Left lung (tissue), 10 donors: Measurements from ENCODE around the gene ADAMTS15. TPM values are rescaled to one million over a fixed set of nuclear protein-coding genes. Genes with fewer than 3 reads are reported as not detected.

Experiments
- ATAC-seq: fragments of 200-7000 bp; cut with Tn5 transposase; one replicate; pipeline ENCODE4 v1.9.1; 2020; ENCODE audit warnings: moderate library complexity
- DNase-seq, 4 donors: peaks; one replicate each; pipeline ENCODE4 v3.0.0-alpha.2; 2013 to 2020
- H3K27ac ChIP-seq, 2 donors: fragments of 200-600 bp; sonication (generic) in 1 of 2; one replicate each; pipeline versions ENCODE4 v1.5.0 to v1.8.0; 2020 to 2021
- H3K27me3 ChIP-seq, 2 donors: fragments of 200-600 bp; sonication (generic) in 1 of 2; one replicate each; pipeline versions ENCODE4 v1.5.0 to v1.8.0; 2020 to 2021
- H3K36me3 ChIP-seq, 2 donors: fragments of 200-600 bp; sonication (generic) in 1 of 2; one replicate each; pipeline versions ENCODE4 v1.5.0 to v1.8.0; 2020 to 2021
- H3K4me1 ChIP-seq, 2 donors: fragments of 200-600 bp; one replicate each; pipeline ENCODE4 v1.8.0; 2021
- H3K4me3 ChIP-seq, 2 donors: fragments of 200-600 bp; sonication (generic) in 1 of 2; one replicate each; pipeline versions ENCODE4 v1.5.0 to v1.8.0; 2020 to 2021; ENCODE audit warnings: mild to moderate bottlenecking in 1 of 2
- H3K9me3 ChIP-seq, 2 donors: fragments of 200-600 bp; sonication (generic) in 1 of 2; one replicate each; pipeline versions ENCODE4 v1.5.0 to v1.8.0; 2020 to 2021
- intact Hi-C, 2 donors: fragments of 100-400 bp; cut with DNase I; formaldehyde crosslinking; loops; one replicate each; pipeline versions ENCODE4 v1.11.2 to v1.14.2; 2022
- polyA plus RNA-seq, 6 donors: library from polyadenylated mRNA; unstranded; fragments of 120-200 nt; gene quantifications; one replicate each; pipeline ENCODE4 v1.2.1, GENCODE V29; 2013; ENCODE audit not compliant: insufficient read length in 6 of 6
- total RNA-seq, 2 donors: library from RNA; stranded (reverse); fragmentation: NEBNext Ultra II Directional; extraction: Animal tissue kit (Norgen Biotek cat#: 25700); gene quantifications; one replicate each; pipeline ENCODE4 v1.2.1, GENCODE V29; 2021
- TF ChIP-seq, protein P1 (sequence below), 2 donors: fragments of 200-600 bp; sonication (generic) in 1 of 2; IDR thresholded peaks; one replicate each; pipeline versions ENCODE4 v1.5.0 to v1.8.0; 2021; ENCODE audit warnings: antibody characterized with exemption in 2 of 2
- donor health status: DM: no; HTN: yes; CAD: no.
- donor health status: DM: no; HTN: no; CAD: no.

Gene ADAMTS15
- total and polyA plus RNA-seq, 8 donors = 11.8 to 49.6 (median 40.0) TPM

DNA sequence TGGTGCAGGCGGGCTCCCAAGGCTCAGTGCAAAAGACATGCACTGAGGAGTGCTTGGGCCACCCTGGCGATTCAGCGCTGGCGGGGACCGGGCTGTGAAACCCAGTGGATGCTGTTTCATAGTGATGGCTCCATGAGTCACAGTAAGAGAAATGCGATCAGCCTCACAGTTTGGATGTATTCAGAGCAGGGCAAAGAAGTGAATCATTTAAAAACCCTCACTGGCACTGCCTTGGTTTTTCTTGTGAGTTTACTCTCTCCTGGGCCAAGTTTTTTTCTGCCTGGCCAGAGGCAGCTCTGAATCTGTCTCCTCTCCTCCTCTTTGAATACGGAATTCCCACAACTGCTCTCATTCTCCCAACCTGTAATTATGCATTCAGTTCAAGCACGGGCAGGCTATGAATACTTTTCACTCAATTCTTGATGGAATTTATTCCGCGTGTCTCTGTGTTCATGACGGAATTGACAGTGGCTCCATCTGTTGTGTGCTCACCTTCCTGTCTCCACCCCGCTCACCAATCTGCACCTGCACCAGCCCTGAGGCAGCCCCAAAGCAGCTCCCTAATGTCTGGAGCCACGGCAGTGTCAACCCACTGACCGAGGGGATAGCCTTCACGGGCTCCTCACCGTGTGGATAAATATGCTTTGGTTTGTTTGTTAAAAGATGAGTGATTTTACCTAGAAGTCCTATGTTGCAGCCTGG, 34.9 kb upstream of the ADAMTS15 start:
- TF ChIP-seq, protein P1, sequence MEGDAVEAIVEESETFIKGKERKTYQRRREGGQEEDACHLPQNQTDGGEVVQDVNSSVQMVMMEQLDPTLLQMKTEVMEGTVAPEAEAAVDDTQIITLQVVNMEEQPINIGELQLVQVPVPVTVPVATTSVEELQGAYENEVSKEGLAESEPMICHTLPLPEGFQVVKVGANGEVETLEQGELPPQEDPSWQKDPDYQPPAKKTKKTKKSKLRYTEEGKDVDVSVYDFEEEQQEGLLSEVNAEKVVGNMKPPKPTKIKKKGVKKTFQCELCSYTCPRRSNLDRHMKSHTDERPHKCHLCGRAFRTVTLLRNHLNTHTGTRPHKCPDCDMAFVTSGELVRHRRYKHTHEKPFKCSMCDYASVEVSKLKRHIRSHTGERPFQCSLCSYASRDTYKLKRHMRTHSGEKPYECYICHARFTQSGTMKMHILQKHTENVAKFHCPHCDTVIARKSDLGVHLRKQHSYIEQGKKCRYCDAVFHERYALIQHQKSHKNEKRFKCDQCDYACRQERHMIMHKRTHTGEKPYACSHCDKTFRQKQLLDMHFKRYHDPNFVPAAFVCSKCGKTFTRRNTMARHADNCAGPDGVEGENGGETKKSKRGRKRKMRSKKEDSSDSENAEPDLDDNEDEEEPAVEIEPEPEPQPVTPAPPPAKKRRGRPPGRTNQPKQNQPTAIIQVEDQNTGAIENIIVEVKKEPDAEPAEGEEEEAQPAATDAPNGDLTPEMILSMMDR (IDR thresholded peaks at IDR 0.05) = no peak
- Histone ChIP-seq H3K4me3 (no peak overlapping the region), H3K27ac (no peak overlapping the region), H3K36me3 (no peaks in the 10 kb centered on the region), H3K27me3 (peaks cover 0 to 10% of the 10 kb centered on the region in 2 donors), H3K4me1 (no peaks in the 10 kb centered on the region), H3K9me3 (no peaks in the 10 kb centered on the region)
- intact Hi-C loops = no loop called here
- ATAC-seq = peak; percentile 27
- no peak for DNase-seq

DNA sequence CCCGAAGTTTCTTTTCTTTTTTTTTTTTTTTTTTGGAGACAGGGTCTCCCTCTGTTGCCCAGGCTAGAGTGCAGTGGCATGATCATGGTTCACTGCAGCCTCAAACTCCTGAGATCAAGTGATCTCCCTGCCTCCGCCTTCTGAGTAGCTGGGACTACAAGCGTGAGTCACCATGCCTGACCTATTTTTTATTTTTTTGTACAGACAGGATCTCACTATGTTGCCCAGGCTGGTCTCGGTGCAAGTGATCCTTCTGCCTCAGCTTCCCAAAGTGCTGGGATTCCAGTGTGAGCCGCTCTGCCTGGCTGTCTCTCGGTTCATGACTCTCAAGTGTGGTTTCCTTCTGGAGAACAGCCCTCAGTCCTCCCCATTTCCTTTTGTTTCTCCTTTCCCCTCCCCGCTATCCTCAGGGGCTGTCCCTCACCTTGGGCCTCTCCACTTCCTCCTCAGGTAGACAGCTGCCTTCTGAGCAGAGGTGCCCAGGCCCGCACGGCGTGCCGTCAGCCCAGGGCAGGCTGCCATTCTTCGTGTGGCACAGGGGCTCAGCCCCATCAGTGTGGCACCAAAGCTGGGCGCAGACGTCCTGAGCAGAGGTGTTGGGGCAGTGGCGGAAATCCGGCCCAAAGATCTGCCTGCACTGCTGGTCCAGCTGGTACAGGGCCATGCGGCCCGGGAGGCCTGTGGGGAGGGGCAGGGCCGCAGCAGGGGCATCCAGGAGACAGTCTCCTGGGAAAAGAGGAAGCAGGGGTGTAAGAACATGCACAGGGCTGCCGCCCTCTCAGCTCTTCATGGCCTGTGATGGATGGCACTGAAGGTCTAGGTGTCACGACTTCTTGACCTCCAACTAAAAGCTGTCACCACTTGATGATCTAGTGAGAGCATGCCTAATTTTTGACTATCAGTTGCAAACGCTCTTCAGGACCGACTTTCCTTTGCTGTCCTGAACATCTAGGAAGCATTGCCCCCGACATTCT, 34.1 kb upstream of the ADAMTS15 start:
- TF ChIP-seq, protein P1 (IDR thresholded peaks at IDR 0.05) = no peak
- Histone ChIP-seq H3K9me3 (no peaks in the 10 kb centered on the region), H3K4me3 (no peak overlapping the region), H3K27me3 (peaks cover 0 to 6% of the 10 kb centered on the region in 2 donors), H3K27ac (no peak overlapping the region), H3K4me1 (no peaks in the 10 kb centered on the region), H3K36me3 (no peaks in the 10 kb centered on the region)
- no peak for ATAC-seq
- intact Hi-C loops = no loop called here
- no peak for DNase-seq

GRCh38 chr11:130415731-130416529, 32.5 kb upstream of the ADAMTS15 start:
- intact Hi-C loops = no loop called here
- H3K27ac ChIP-seq = no peak overlapping the region
- H3K36me3 ChIP-seq = no peaks in the 10 kb centered on the region
- peaks cover 0 to 6% of the 10 kb centered on the region in 2 donors for H3K27me3 ChIP-seq
- H3K4me1 ChIP-seq = peaks cover 5 to 7% of the 10 kb centered on the region in 2 donors
- TF ChIP-seq, protein P1 (IDR thresholded peaks at IDR 0.05) = no peak
- no peaks in the 10 kb centered on the region for H3K9me3 ChIP-seq
- DNase-seq = no peak
- ATAC-seq = no peak
- H3K4me3 ChIP-seq = no peak overlapping the region

DNA sequence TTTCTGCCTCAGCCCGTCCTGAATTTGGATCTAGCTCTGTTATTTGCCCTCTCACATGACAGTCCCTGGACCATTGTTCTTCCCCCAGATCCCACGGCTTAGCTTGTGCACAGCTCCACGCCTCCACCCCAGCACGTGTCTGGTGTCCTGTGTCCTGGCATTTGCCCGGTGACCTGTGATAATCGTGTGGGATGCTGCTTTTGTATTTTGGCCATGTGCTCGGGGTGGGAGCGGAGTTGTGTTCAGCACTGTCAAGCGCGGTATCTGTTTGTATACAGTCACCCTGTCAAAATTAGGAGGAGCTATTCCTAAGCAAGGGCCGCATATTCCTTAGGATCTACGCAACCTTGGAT, 31.9 kb upstream of the ADAMTS15 start:
- no peak overlapping the region for H3K4me3 ChIP-seq

More for the DNA sequence above, 31.9 kb upstream of the ADAMTS15 start:
- Histone ChIP-seq H3K4me1 (peaks cover 5 to 13% of the 10 kb centered on the region in 2 donors), H3K9me3 (no peaks in the 10 kb centered on the region), H3K36me3 (no peaks in the 10 kb centered on the region), H3K27me3 (peaks cover 0 to 7% of the 10 kb centered on the region in 2 donors), H3K27ac (no peak overlapping the region)
- DNase-seq (no peak), ATAC-seq (no peak)
- TF ChIP-seq, protein P1 (IDR thresholded peaks at IDR 0.05) = no peak
- intact Hi-C loops = no loop called here
